Measurements from ENCODE around the gene AP3M1. TPM values are rescaled to one million over a fixed set of nuclear protein-coding genes. Genes with fewer than 3 reads are reported as not detected.

Gene AP3M1
- total RNA-seq, 4 donors from 2014 or later, result 26.5 to 36.4 (median 31.4) TPM

DNA sequence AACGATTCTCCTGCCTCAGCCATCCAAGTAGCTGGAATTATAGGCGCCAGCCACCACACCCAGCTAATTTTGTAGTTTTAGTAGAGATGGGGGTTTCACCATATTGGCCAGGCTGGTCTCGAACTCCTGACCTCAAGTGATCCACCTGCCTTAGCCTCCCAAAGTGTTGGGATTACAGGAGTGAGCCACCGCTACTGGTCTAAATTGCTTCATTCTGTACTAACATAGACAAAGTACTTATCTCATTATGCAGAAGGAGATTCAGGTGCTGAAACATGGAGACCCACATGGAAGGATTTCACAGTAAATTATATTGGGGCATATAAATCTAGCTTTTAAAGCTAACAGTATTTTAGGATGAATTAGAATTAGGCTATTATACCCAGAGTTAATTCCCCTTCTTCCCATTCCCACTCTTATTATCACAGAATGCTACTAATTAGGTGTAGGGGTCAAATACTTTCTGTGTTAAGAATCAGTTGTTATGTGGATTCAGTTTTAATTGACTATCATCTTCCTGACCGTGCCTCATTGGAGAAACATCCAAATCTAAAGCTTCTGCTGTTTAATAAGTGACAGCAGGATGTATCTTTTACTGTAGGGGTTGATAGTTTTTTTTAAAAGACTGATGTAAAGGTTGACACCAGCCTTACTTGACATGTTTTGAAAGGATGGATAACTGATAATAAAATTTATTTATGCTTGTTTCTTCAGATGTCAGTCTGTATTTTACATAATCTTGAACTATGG lies 27.6 kb upstream of the AP3M1 start:
- 89% methylated on average over 5 of the region's 5 CpGs for WGBS
- no peaks in the 10 kb centered on the region for H3K9me3 ChIP-seq
- TF ChIP-seq, protein P1, sequence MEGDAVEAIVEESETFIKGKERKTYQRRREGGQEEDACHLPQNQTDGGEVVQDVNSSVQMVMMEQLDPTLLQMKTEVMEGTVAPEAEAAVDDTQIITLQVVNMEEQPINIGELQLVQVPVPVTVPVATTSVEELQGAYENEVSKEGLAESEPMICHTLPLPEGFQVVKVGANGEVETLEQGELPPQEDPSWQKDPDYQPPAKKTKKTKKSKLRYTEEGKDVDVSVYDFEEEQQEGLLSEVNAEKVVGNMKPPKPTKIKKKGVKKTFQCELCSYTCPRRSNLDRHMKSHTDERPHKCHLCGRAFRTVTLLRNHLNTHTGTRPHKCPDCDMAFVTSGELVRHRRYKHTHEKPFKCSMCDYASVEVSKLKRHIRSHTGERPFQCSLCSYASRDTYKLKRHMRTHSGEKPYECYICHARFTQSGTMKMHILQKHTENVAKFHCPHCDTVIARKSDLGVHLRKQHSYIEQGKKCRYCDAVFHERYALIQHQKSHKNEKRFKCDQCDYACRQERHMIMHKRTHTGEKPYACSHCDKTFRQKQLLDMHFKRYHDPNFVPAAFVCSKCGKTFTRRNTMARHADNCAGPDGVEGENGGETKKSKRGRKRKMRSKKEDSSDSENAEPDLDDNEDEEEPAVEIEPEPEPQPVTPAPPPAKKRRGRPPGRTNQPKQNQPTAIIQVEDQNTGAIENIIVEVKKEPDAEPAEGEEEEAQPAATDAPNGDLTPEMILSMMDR (IDR thresholded peaks at IDR 0.05), result no peak
- TF ChIP-seq EP300 (IDR thresholded peaks at IDR 0.05) (no peak), POLR2A (IDR thresholded peaks at IDR 0.05; ENCODE audit: low read depth) (no peak), POLR2AphosphoS5 (IDR thresholded peaks at IDR 0.05) (no peak)

GRCh38 chr10:74177140-74177677 lies 26.6 kb upstream of the AP3M1 start:
- peak overlapping the region; percentile 81 to 89 (median 86) for H3K27ac ChIP-seq (replicated peaks in 1 of 4)
- no peak for DNase-seq (ENCODE audit: extremely low spot score)
- WGBS, result 64% methylated on average over 3 of the region's 13 CpGs
- peak overlapping the region; percentile 65 to 91 (median 72) for H3K4me3 ChIP-seq
- H3K27me3 ChIP-seq, result no peaks in the 10 kb centered on the region
- no peaks in the 10 kb centered on the region for H3K9me3 ChIP-seq
- TF ChIP-seq POLR2AphosphoS5 (IDR thresholded peaks at IDR 0.05) (no peak), POLR2A (IDR thresholded peaks at IDR 0.05; ENCODE audit: low read depth) (no peak), EP300 (IDR thresholded peaks at IDR 0.05) (no peak)
- TF ChIP-seq, protein P1 (IDR thresholded peaks at IDR 0.05), result no peak
- H3K36me3 ChIP-seq, result no peaks in the 10 kb centered on the region
- intact Hi-C loops (cut with DNase I), result no loop called here
- H3K4me1 ChIP-seq, result peaks cover 13 to 19% (median 17%) of the 10 kb centered on the region in 4 donors

More for the DNA sequence above, 27.6 kb upstream of the AP3M1 start:
- no peak overlapping the region for H3K4me3 ChIP-seq
- H3K36me3 ChIP-seq, result no peaks in the 10 kb centered on the region
- DNase-seq (ENCODE audit: extremely low spot score), result no peak
- intact Hi-C loops (cut with DNase I), result no loop called here
- peaks cover 13 to 19% (median 17%) of the 10 kb centered on the region in 4 donors for H3K4me1 ChIP-seq
- no peaks in the 10 kb centered on the region for H3K27me3 ChIP-seq
- no peak overlapping the region for H3K27ac ChIP-seq (replicated peaks in 1 of 4)

DNA sequence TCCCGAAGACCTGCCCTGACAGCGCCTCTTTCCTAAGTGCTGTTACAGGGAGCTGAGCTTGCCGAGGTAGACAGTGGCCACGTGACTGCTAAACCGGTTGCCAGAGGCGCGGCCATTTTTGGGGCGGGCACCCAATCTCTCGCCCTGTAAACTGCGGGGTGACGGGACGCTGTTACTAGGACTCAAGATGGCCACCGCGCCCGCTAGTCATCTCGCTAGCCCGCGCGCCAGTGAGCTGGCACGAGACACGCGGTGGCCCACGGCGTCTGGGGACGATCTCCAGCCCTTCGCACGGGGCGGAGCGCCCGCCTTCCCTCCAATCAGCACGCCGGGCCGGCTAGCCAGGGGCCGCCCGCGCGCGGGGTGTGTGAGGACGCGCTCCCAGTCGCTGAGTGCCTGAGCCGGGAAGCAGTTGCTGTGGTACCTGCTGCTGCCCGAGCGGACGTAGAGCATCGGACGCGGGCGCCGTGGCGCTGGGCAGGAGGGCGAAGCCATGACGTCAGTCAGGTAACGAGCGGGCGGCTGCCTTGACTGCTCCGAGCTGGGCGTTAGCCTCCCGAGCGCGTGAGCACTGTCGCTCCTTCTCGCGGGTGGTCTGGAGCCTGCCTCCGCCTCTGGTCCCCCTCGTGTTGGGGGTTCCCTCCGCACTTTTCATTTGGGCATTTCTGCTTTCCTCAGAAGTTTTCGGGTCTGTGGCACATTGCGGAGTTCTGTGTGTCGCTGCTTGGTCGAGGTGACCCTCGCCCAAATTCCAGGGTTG lies 25.9 kb upstream of the AP3M1 start:
- peak overlapping the region; percentile 65 to 91 (median 72) for H3K4me3 ChIP-seq
- 3% methylated on average over 8 of the region's 72 CpGs for WGBS
- H3K36me3 ChIP-seq, result no peaks in the 10 kb centered on the region
- TF ChIP-seq POLR2AphosphoS5 (IDR thresholded peaks at IDR 0.05), result peak; percentile 76 to 82
- no peak for TF ChIP-seq POLR2A (IDR thresholded peaks at IDR 0.05; ENCODE audit: low read depth)
- H3K4me1 ChIP-seq, result peaks cover 13 to 19% (median 17%) of the 10 kb centered on the region in 4 donors
- H3K27ac ChIP-seq (replicated peaks in 1 of 4), result peak overlapping the region; percentile 81 to 89 (median 86)
- no peaks in the 10 kb centered on the region for H3K9me3 ChIP-seq
- DNase-seq (ENCODE audit: extremely low spot score), result peak; percentile 98
- H3K27me3 ChIP-seq, result no peaks in the 10 kb centered on the region
- intact Hi-C loops (cut with DNase I), result no loop called here

GRCh38 chr10:74175510-74176379 lies 25.1 kb upstream of the AP3M1 start:
- H3K9me3 ChIP-seq, result no peaks in the 10 kb centered on the region
- intact Hi-C loops (cut with DNase I), result no loop called here
- H3K27me3 ChIP-seq, result no peaks in the 10 kb centered on the region
- TF ChIP-seq POLR2AphosphoS5 (IDR thresholded peaks at IDR 0.05) (no peak), POLR2A (IDR thresholded peaks at IDR 0.05; ENCODE audit: low read depth) (no peak), EP300 (IDR thresholded peaks at IDR 0.05) (no peak)
- TF ChIP-seq, protein P1 (IDR thresholded peaks at IDR 0.05), result no peak
- peak overlapping the region; percentile 81 to 89 (median 86) for H3K27ac ChIP-seq (replicated peaks in 1 of 4)
- H3K4me3 ChIP-seq, result peak overlapping the region; percentile 65 to 91 (median 72)
- WGBS, result 23% methylated on average over 10 of the region's 10 CpGs
- H3K4me1 ChIP-seq, result peaks cover 13 to 19% (median 17%) of the 10 kb centered on the region in 4 donors
- no peak for DNase-seq (ENCODE audit: extremely low spot score)
- no peaks in the 10 kb centered on the region for H3K36me3 ChIP-seq
